ENCODE measurements around the gene DSG3.

GRCh38 chr18:31506024-31506742 lies 58.6 kb downstream of the DSG3 start:
- TF ChIP-seq EGR1 (IDR thresholded peaks at IDR 0.05; ENCODE audit: borderline replicate concordance, low read depth, low read length): no peak
- peak in 2 of 3 experiments; percentile 39 to 42; a peak in 2 of 4 replicates for TF ChIP-seq CTCF (IDR thresholded peaks at IDR 0.05; ENCODE audit: control extremely low read depth in 1 of 3, insufficient read depth in 1 of 3, low read depth in 1 of 3, low read length in 3 of 3)
- no peak for TF ChIP-seq YY1 (IDR thresholded peaks at IDR 0.05; ENCODE audit: low read depth, low read length)
- no peak for TF ChIP-seq ZNF274 (IDR thresholded peaks at IDR 0.05; ENCODE audit: borderline replicate concordance, extremely low read depth, low read length)
- no peak for TF ChIP-seq ATF2 (IDR thresholded peaks at IDR 0.05; ENCODE audit: low read length)
- no peak for TF ChIP-seq POLR2AphosphoS5 (IDR thresholded peaks at IDR 0.05; ENCODE audit: low read depth, low read length)
- TF ChIP-seq, protein P1, sequence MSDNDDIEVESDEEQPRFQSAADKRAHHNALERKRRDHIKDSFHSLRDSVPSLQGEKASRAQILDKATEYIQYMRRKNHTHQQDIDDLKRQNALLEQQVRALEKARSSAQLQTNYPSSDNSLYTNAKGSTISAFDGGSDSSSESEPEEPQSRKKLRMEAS (IDR thresholded peaks at IDR 0.05): no peak
- no peak for TF ChIP-seq EP300 (IDR thresholded peaks at IDR 0.05; ENCODE audit: borderline replicate concordance in 1 of 2, low read depth in 2 of 2, low read length in 2 of 2)
- TF ChIP-seq CBX8 (IDR thresholded peaks at IDR 0.05; ENCODE audit: borderline replicate concordance, low read depth, low read length): no peak

Data from H1 (cell line).